Gastroesophageal sphincter (tissue), 4 donors: Measurements from ENCODE around the gene IRAK2. TPM values are rescaled to one million over a fixed set of nuclear protein-coding genes. Genes with fewer than 3 reads are reported as not detected.
"Not testable (repeated sequence)": the region's sequence is repeated elsewhere in the genome, so short reads cannot be mapped to it uniquely, and the experiment has no call there.

ENCODE experiments used
- ATAC-seq: fragments of 150-250 bp; one replicate; pipeline ENCODE4 v1.9.1; 2016; ENCODE audit warnings: mild to moderate bottlenecking, moderate library complexity
- H3K27ac ChIP-seq, 4 donors: fragments of 200-600 bp; sonication (generic) in 3 of 4; 1 replicate in 3 of 4; 2 replicates in 1 of 4; pipeline ENCODE4 v1.5.1; 2016 to 2019
- H3K27me3 ChIP-seq: fragments of 200-600 bp; sonication (generic); one replicate; pipeline ENCODE4 v1.5.1; 2019
- H3K36me3 ChIP-seq, 2 donors: fragments of 200-600 bp; sonication (generic); one replicate each; pipeline ENCODE4 v1.5.1; 2019; ENCODE audit warnings: control low read depth in 1 of 2
- H3K4me1 ChIP-seq, 3 donors: fragments of 200-600 bp; sonication (generic); 1 replicate in 2 of 3; 2 replicates in 1 of 3; pipeline ENCODE4 v1.5.1; 2016 to 2019; ENCODE audit warnings: control low read depth in 2 of 3
- H3K4me3 ChIP-seq, 2 donors: fragments of 200-600 bp; sonication (generic); one replicate each; pipeline ENCODE4 v1.5.1; 2019; ENCODE audit warnings: mild to moderate bottlenecking in 1 of 2, moderate library complexity in 1 of 2
- H3K9me3 ChIP-seq, 3 donors: fragments of 200-600 bp; sonication (generic); one replicate each; pipeline ENCODE4 v1.5.1; 2017 to 2019; ENCODE audit warnings: control low read depth in 2 of 3
- EP300 ChIP-seq: sonication (generic); formaldehyde crosslinking; IDR thresholded peaks from one replicate; pipeline ENCODE4 v1.6.1; 2017; ENCODE audit warnings: antibody characterized with exemption, mild to moderate bottlenecking
- POLR2A ChIP-seq, 2 donors: fragments of 450-650 bp; IDR thresholded peaks; one replicate each; pipeline ENCODE4 v1.6.1; 2017; ENCODE audit warnings: antibody characterized with exemption in 2 of 2, mild to moderate bottlenecking in 2 of 2, moderate library complexity in 1 of 2
- POLR2AphosphoS5 ChIP-seq: sonication (generic); formaldehyde crosslinking; IDR thresholded peaks from one replicate; pipeline ENCODE4 v1.6.1; 2017; ENCODE audit warnings: antibody characterized with exemption
- WGBS, 2 donors: methylation state at CpG; one replicate each; pipeline ENCODE4 v1.1.5; 2018; ENCODE audit warnings: low coverage in 1 of 2; 5-methylcytosine and 5-hydroxymethylcytosine counted together
- total RNA-seq, 4 donors: library from RNA; depleted of rRNA; stranded (reverse); fragments of >200 nt; gene quantifications; one replicate each; pipeline ENCODE4 v1.1.0, GENCODE V29; 2016
- TF ChIP-seq, protein P1 (sequence below), 4 experiments: fragments of 200-600 bp in 2 of 4; fragments of 450-650 bp in 2 of 4; sonication (generic) in 1 of 4; IDR thresholded peaks; one replicate each; pipeline ENCODE4 v1.5.1; 2017 to 2019; ENCODE audit warnings: antibody characterized with exemption in 4 of 4, mild to moderate bottlenecking in 2 of 4, moderate library complexity in 2 of 4

IRAK2 gene
- total RNA-seq, 4 donors from 2014 or later = 2.2 to 4.4 (median 3.3) TPM

- peaks cover 0 to 7% of the 10 kb centered on the region in 2 donors for H3K36me3 ChIP-seq
- WGBS, 2 donors = 67 to 71% methylated on average over 4 of the region's 4 CpGs
- no peaks in the 10 kb centered on the region for H3K27me3 ChIP-seq
- no peak overlapping the region for H3K27ac ChIP-seq
- no peak for ATAC-seq
- H3K4me1 ChIP-seq = peaks cover 0 to 42% (median 11%) of the 10 kb centered on the region in 3 donors
- no peak overlapping the region for H3K4me3 ChIP-seq
- no peaks in the 10 kb centered on the region for H3K9me3 ChIP-seq
- TF ChIP-seq, protein P1, sequence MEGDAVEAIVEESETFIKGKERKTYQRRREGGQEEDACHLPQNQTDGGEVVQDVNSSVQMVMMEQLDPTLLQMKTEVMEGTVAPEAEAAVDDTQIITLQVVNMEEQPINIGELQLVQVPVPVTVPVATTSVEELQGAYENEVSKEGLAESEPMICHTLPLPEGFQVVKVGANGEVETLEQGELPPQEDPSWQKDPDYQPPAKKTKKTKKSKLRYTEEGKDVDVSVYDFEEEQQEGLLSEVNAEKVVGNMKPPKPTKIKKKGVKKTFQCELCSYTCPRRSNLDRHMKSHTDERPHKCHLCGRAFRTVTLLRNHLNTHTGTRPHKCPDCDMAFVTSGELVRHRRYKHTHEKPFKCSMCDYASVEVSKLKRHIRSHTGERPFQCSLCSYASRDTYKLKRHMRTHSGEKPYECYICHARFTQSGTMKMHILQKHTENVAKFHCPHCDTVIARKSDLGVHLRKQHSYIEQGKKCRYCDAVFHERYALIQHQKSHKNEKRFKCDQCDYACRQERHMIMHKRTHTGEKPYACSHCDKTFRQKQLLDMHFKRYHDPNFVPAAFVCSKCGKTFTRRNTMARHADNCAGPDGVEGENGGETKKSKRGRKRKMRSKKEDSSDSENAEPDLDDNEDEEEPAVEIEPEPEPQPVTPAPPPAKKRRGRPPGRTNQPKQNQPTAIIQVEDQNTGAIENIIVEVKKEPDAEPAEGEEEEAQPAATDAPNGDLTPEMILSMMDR (IDR thresholded peaks at IDR 0.05) = no peak
- TF ChIP-seq POLR2A (IDR thresholded peaks at IDR 0.05) (no peak), EP300 (no peak), POLR2AphosphoS5 (no peak)
These were observed 45.3 kb upstream of the IRAK2 start for GRCh38 chr3:10119376-10119775.

GRCh38 chr3:10121064-10121463 lies 43.7 kb upstream of the IRAK2 start:
- Histone ChIP-seq H3K27me3 (no peaks in the 10 kb centered on the region), H3K27ac (no peak overlapping the region), H3K4me1 (peaks cover 0 to 35% (median 11%) of the 10 kb centered on the region in 3 donors), H3K9me3 (no peaks in the 10 kb centered on the region), H3K4me3 (no peak overlapping the region), H3K36me3 (peaks cover 0 to 22% of the 10 kb centered on the region in 2 donors)
- ATAC-seq = no peak
- WGBS, 2 donors = 70 to 80% methylated on average over 2 of the region's 2 CpGs
- TF ChIP-seq, protein P1 (IDR thresholded peaks at IDR 0.05) = no peak
- no peak for TF ChIP-seq EP300
- no peak for TF ChIP-seq POLR2A (IDR thresholded peaks at IDR 0.05)
- TF ChIP-seq POLR2AphosphoS5 = no peak

- 77 to 95% methylated on average over 4 of the region's 4 CpGs for WGBS, 2 donors
- no peak for ATAC-seq
- H3K36me3 ChIP-seq = peaks cover 2 to 39% of the 10 kb centered on the region in 2 donors
- no peaks in the 10 kb centered on the region for H3K9me3 ChIP-seq
- H3K27me3 ChIP-seq = no peaks in the 10 kb centered on the region
- H3K27ac ChIP-seq = no peak overlapping the region
- no peak overlapping the region for H3K4me3 ChIP-seq
- no peak for TF ChIP-seq POLR2AphosphoS5
- no peak for TF ChIP-seq EP300
- no peak for TF ChIP-seq POLR2A (IDR thresholded peaks at IDR 0.05)
- TF ChIP-seq, protein P1 (IDR thresholded peaks at IDR 0.05) = no peak
- peaks cover 0 to 18% (median 4%) of the 10 kb centered on the region in 3 donors for H3K4me1 ChIP-seq
These were observed 42.0 kb upstream of the IRAK2 start for GRCh38 chr3:10122724-10123123.

GRCh38 chr3:10135872-10136271 lies 28.8 kb upstream of the IRAK2 start:
- not testable (repeated sequence) for H3K36me3 ChIP-seq, H3K27ac ChIP-seq, H3K4me1 ChIP-seq, H3K27me3 ChIP-seq, ATAC-seq, H3K9me3 ChIP-seq, H3K4me3 ChIP-seq
- 87 to 94% methylated on average over 6 to 8 of the region's 9 CpGs for WGBS, 2 donors

DNA sequence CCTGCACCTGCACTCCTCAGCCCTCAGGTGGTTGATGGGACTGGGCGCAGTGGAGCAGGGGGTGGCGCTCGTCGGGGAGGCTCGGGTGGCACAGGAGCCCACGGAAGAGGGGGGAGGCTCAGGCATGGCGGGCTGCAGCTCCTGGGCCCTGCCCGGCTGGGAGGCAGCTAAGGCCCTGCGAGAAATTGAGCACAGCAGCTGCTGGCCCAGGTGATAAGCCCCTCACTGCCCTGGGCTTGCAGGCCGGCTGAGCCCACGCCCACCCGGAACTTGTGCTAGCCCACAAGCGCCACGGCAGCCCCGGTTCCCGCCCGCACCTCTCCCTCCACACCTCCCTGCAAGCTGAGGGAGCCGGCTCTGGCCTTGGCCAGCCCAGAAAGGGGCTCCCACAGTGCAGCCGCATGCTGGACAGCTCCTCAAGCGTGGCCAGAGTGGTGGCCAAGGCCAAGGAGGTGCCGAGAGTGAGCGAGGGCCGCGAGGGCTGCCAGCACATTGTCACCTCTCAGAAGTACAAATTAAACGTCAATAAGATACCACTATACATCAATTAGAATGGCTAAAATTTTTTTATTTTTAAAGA lies 28.2 kb upstream of the IRAK2 start:
- Histone ChIP-seq H3K36me3 (no peaks in the 10 kb centered on the region), H3K27me3 (no peaks in the 10 kb centered on the region), H3K27ac (no peak overlapping the region), H3K9me3 (no peaks in the 10 kb centered on the region), H3K4me1 (peaks cover 0 to 4% (median 0%) of the 10 kb centered on the region in 3 donors), H3K4me3 (no peak overlapping the region)
- 92% methylated on average over 6 of the region's 25 CpGs; no CpG with 5 or more reads in 1 of the 2 donors for WGBS, 2 donors
- no peak for ATAC-seq
- TF ChIP-seq, protein P1 (IDR thresholded peaks at IDR 0.05) = no peak
- TF ChIP-seq EP300 (no peak), POLR2A (IDR thresholded peaks at IDR 0.05) (no peak), POLR2AphosphoS5 (no peak)
